Retinal pigment epithelial cell (primary cell): Measurements from ENCODE around the gene PRKAG2.
"Not testable (repeated sequence)": the region's sequence is repeated elsewhere in the genome, so short reads cannot be mapped to it uniquely, and the experiment has no call there.

Experiments
- DNase-seq: peaks from one replicate; pipeline ENCODE4 v3.0.0-alpha.2; 2010; ENCODE audit warnings: low read depth
- H3K4me3 ChIP-seq: 2 replicates; pipeline ENCODE4 v1.5.1; 2011; ENCODE audit warnings: mild to moderate bottlenecking, low read length, control low read depth, moderate library complexity
- CTCF ChIP-seq: conservative IDR thresholded peaks from 2 replicates; pipeline ENCODE4 v1.5.1; 2011; ENCODE audit warnings: low read depth, low read length, control low read depth, inconsistent platforms

PRKAG2 gene

GRCh38 chr7:151541709-151542499 is 335.0 kb downstream of the PRKAG2 start:
- H3K4me3 ChIP-seq, result no peak overlapping the region
- no peak for DNase-seq
- TF ChIP-seq CTCF, result no peak

GRCh38 chr7:151540146-151540545 is 336.8 kb downstream of the PRKAG2 start:
- no peak for DNase-seq

DNA sequence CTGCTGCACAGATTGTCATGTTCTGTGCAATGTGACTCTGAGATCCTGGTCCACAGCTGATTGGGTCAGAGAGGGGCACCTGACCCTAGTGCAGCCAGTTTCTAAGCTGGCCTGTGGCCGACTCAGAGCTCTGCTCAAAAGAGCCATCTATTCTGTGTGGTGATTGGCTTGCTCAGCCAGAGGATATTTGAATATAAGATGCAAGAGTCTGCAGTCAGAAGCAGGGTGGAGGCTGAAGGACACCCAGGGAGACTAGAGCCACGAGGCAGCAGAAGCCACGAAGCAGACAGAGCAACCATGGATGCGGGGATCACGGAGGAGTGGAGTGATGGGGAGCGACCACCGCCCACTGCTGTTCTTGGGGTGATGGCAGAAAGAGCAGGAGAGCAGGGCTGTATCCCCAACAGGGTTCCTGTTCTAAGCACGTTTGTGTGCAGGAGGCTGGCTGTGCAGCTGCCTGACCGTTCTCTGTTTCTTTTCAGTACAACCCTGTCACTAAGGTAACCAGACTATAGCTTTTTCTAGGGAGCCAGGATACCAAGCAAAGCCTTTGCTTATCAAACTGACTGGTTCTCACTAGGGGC is 337.7 kb downstream of the PRKAG2 start:
- DNase-seq, result no peak
- no peak for TF ChIP-seq CTCF
- H3K4me3 ChIP-seq, result no peak overlapping the region

More at GRCh38 chr7:151540146-151540545, 336.8 kb downstream of the PRKAG2 start:
- no peak for TF ChIP-seq CTCF
- H3K4me3 ChIP-seq, result no peak overlapping the region

- no peak overlapping the region for H3K4me3 ChIP-seq
- TF ChIP-seq CTCF, result no peak
- no peak for DNase-seq
These were observed 338.9 kb downstream of the PRKAG2 start for GRCh38 chr7:151537818-151538561.

GRCh38 chr7:151536178-151536577 is 340.7 kb downstream of the PRKAG2 start:
- not testable (repeated sequence) for DNase-seq, H3K4me3 ChIP-seq

DNA sequence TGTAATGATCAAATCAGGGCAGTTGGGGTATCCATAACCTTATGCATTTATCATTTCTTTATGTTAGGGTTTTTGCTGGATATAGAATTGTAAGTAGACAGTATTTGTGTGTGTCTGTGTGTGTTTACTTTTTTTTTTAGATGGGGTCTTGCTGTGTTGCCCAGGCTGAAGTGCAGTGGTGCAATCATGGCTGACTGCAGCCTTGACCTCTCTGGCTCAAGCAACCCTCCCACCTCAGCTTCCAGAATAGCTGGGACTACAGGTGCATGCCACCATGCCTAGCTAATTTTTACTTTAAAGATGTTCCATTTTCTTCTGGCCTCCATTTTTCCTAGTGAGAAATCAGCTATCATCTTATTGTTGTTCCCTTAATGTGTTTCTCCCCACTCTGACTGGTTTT is 347.1 kb downstream of the PRKAG2 start:
- no peak for DNase-seq
- no peak overlapping the region for H3K4me3 ChIP-seq
- no peak for TF ChIP-seq CTCF

GRCh38 chr7:151524845-151525244 is 352.1 kb downstream of the PRKAG2 start:
- H3K4me3 ChIP-seq, result no peak overlapping the region
- TF ChIP-seq CTCF, result no peak
- no peak for DNase-seq
